HepG2 (cell line): ENCODE results near the gene KLF6. TPM values are rescaled to one million over a fixed set of nuclear protein-coding genes. Genes with fewer than 3 reads are reported as not detected.

Experiments used
- ARID2 ChIP-seq: sonication (generic); formaldehyde crosslinking; IDR thresholded peaks from 2 replicates; pipeline ENCODE4 v1.8.1; 2022; ENCODE audit warnings: mild to moderate bottlenecking, missing genetic modification reagents, borderline replicate concordance
- EP300 ChIP-seq, 3 experiments: sonication (generic) in 1 of 3; formaldehyde crosslinking in 1 of 3; IDR thresholded peaks; 2 replicates each; pipeline versions ENCODE4 v1.5.1 to v1.6.1; 2011 to 2020; ENCODE audit warnings: low read depth in 2 of 3, low read length in 2 of 3, borderline replicate concordance in 1 of 3, improper control_type of control experiment in 1 of 3, mild to moderate bottlenecking in 1 of 3, missing genetic modification reagents in 1 of 3, moderate library complexity in 1 of 3
- NFIB ChIP-seq: sonication (generic); formaldehyde crosslinking; IDR thresholded peaks from 2 replicates; pipeline ENCODE4 v1.9.0; 2021; ENCODE audit warnings: missing genetic modification reagents, mild to moderate bottlenecking, borderline replicate concordance
- ZBTB37 ChIP-seq: sonication (generic); formaldehyde crosslinking; IDR thresholded peaks from 2 replicates; pipeline ENCODE4 v1.4.0; 2020; ENCODE audit warnings: mild to moderate bottlenecking, missing genetic modification reagents
- ZUFSP ChIP-seq: sonication (generic); formaldehyde crosslinking; IDR thresholded peaks from 2 replicates; pipeline ENCODE4 v1.9.0; 2021; ENCODE audit warnings: missing genetic modification reagents, mild to moderate bottlenecking, borderline replicate concordance
- polyA plus RNA-seq, 8 experiments: library from polyadenylated mRNA; depleted of rRNA in 3 of 8; stranded (reverse) in 7 of 8; unstranded in 1 of 8; fragments of >200 nt; fragmentation: Illumina TruSeq in 4 of 8; extraction: Trizol in 4 of 8; gene quantifications; 2 replicates each; pipeline versions ENCODE4 v1.2.1 to v1.2.3, GENCODE V29; 2011 to 2016; ENCODE audit warnings: low read depth in 4 of 8, missing spikeins in 1 of 8, mixed read lengths in 1 of 8; ENCODE audit not compliant: insufficient read depth in 1 of 8
- total RNA-seq, 5 experiments: library from RNA; depleted of rRNA; stranded (reverse); fragments of >200 nt; fragmentation: Illumina TruSeq; extraction: Trizol; gene quantifications; 2 replicates each; pipeline ENCODE4 v1.2.3, GENCODE V29; 2016; ENCODE audit warnings: low read depth in 1 of 5
- TF ChIP-seq, protein P1 (sequence below): sonication (generic); formaldehyde crosslinking; IDR thresholded peaks from 2 replicates; pipeline ENCODE4 v1.5.0; 2020; ENCODE audit warnings: mild to moderate bottlenecking, missing genetic modification reagents

Gene KLF6
- total and polyA plus RNA-seq, 2 of the 13 experiments (the other 11 are each of a cell fraction or from before 2014, with no cell fraction given), result 27.0 to 71.9 TPM

DNA sequence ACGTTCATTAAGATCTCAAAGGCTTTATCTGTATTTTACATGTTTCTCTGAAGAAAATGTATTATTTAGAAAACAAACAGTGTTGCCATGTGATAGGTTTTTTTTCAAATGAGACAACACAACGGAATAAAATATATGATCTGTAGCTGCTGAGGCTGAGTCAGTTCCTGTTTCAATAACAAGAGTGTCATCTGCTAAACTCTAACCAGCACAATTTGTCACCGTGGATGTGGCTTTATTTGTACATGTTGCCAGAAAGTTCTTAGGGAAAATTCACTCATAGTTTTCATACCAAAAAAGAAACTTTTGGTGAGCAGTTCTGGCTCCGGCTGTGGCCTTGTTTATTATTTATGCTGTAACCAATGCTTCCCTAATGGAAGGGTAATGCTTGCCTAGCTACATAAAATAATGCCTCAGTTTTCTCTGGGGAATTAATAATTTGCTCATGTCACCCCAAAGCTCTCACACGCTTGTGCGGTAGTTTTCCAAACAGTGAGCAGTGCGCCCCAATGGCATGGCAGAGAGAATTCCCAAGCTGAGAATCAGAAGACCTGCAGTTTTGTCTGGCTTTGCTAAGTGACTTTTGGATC lies 20.3 kb upstream of the KLF6 start (continued):
- TF ChIP-seq ZUFSP (CRISPR knock-in tag), result no peak
- TF ChIP-seq EP300 (IDR thresholded peaks at IDR 0.05; ENCODE audit: low read depth in 2 of 2, low read length in 2 of 2), result peak in 1 of 2 experiments; percentile 47; a peak in 1 of 4 replicates
- TF ChIP-seq EP300 (CRISPR knock-in tag; IDR thresholded peaks at IDR 0.05; ENCODE audit: borderline replicate concordance), result no peak
- TF ChIP-seq, protein P1, sequence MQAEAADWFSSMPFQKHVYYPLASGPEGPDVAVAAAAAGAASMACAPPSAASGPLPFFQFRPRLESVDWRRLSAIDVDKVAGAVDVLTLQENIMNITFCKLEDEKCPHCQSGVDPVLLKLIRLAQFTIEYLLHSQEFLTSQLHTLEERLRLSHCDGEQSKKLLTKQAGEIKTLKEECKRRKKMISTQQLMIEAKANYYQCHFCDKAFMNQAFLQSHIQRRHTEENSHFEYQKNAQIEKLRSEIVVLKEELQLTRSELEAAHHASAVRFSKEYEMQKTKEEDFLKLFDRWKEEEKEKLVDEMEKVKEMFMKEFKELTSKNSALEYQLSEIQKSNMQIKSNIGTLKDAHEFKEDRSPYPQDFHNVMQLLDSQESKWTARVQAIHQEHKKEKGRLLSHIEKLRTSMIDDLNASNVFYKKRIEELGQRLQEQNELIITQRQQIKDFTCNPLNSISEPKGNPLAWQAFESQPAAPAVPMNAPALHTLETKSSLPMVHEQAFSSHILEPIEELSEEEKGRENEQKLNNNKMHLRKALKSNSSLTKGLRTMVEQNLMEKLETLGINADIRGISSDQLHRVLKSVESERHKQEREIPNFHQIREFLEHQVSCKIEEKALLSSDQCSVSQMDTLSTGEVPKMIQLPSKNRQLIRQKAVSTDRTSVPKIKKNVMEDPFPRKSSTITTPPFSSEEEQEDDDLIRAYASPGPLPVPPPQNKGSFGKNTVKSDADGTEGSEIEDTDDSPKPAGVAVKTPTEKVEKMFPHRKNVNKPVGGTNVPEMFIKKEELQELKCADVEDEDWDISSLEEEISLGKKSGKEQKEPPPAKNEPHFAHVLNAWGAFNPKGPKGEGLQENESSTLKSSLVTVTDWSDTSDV (CRISPR knock-in tag), result no peak
- no peak for TF ChIP-seq NFIB (CRISPR knock-in tag)
- TF ChIP-seq ARID2 (CRISPR knock-in tag), result no peak
- 0 out of 2 replicates have a peak, but pooled peaks have one; percentile 24 for TF ChIP-seq ZBTB37
